DMS 273 (cell line): ENCODE data around the gene B3GALT4.
A peak's percentile ranks its signal among the peaks of the same experiment; 100 is the strongest.
"Not testable (repeated sequence)": the region's sequence is repeated elsewhere in the genome, so short reads cannot be mapped to it uniquely, and the experiment has no call there.

Experiments used
- DNase-seq: peaks from one replicate; lab custom pipeline; 2025; ENCODE audit not compliant: unreplicated experiment; lab: John Stamatoyannopoulos, UW

The B3GALT4 gene

GRCh38 chr6:33276864-33277662 lies at the start of gene B3GALT4:
TSS of gene B3GALT4 (plus strand) at chr6:33277123. CDS start at chr6:33277420, 297 bp downstream.
- peak; percentile 98 for DNase-seq

- peak; percentile 52 for DNase-seq
Observed at GRCh38 chr6:33235221-33235634, 41.7 kb upstream of the B3GALT4 start.

GRCh38 chr6:33236328-33236727 lies 40.6 kb upstream of the B3GALT4 start:
- DNase-seq, result no peak

GRCh38 chr6:33236852-33237251 lies 40.1 kb upstream of the B3GALT4 start:
- DNase-seq, result no peak

GRCh38 chr6:33237741-33238140 lies 39.2 kb upstream of the B3GALT4 start:
- DNase-seq, result no peak

GRCh38 chr6:33241968-33242367 lies 35.0 kb upstream of the B3GALT4 start:
- no peak for DNase-seq

GRCh38 chr6:33243476-33243875 lies 33.4 kb upstream of the B3GALT4 start:
- no peak for DNase-seq

- DNase-seq, result peak; percentile 97
Observed at GRCh38 chr6:33247977-33248642, 28.8 kb upstream of the B3GALT4 start.

GRCh38 chr6:33248643-33248931 lies 28.3 kb upstream of the B3GALT4 start:
- peak; percentile 89 for DNase-seq

GRCh38 chr6:33248932-33249731 lies 27.8 kb upstream of the B3GALT4 start:
- DNase-seq, result peak; percentile 100

GRCh38 chr6:33249732-33250630 lies 26.9 kb upstream of the B3GALT4 start:
- DNase-seq, result peak; percentile 59

- no peak for DNase-seq
Observed at GRCh38 chr6:33250731-33251130, 26.2 kb upstream of the B3GALT4 start.

GRCh38 chr6:33251395-33252012 lies 25.4 kb upstream of the B3GALT4 start:
- no peak for DNase-seq

GRCh38 chr6:33252759-33253158 lies 24.2 kb upstream of the B3GALT4 start:
- no peak for DNase-seq

- DNase-seq, result no peak
Observed at GRCh38 chr6:33254591-33254990, 22.3 kb upstream of the B3GALT4 start.

GRCh38 chr6:33259032-33259431 lies 17.9 kb upstream of the B3GALT4 start:
- no peak for DNase-seq

- DNase-seq, result not testable (repeated sequence)
Observed at GRCh38 chr6:33262490-33262889, 14.4 kb upstream of the B3GALT4 start.

GRCh38 chr6:33264015-33264414 lies 12.9 kb upstream of the B3GALT4 start:
- DNase-seq, result no peak

GRCh38 chr6:33271117-33271467 lies 5.8 kb upstream of the B3GALT4 start:
- peak; percentile 77 for DNase-seq

- DNase-seq, result peak; percentile 99
Observed at GRCh38 chr6:33271468-33272274, 5.3 kb upstream of the B3GALT4 start, which contains the start of the genes RPS18 and VPS52. TSS of gene RPS18 (plus strand) at chr6:33272075. CDS start at chr6:33272120, 45 bp downstream. TSS of gene VPS52 (minus strand) at chr6:33271876. CDS start at chr6:33271675, 201 bp downstream.
